LNCaP clone FGC (cell line): ENCODE measurements around the gene RNF213.

ENCODE experiments used
- DNase-seq: peaks from one replicate; pipeline ENCODE4 v3.0.0-alpha.2; 2011; ENCODE audit warnings: low read depth
- H3K4me3 ChIP-seq: 2 replicates; pipeline ENCODE4 v1.5.1; 2011; ENCODE audit warnings: mild to moderate bottlenecking, low read depth, low read length, control low read depth
- CTCF ChIP-seq: IDR thresholded peaks from 2 replicates; pipeline ENCODE4 v1.5.1; 2012; ENCODE audit warnings: mild to moderate bottlenecking; ENCODE audit not compliant: control insufficient read depth, insufficient read depth; ENCODE audit errors: extremely low read depth

Gene RNF213

DNA sequence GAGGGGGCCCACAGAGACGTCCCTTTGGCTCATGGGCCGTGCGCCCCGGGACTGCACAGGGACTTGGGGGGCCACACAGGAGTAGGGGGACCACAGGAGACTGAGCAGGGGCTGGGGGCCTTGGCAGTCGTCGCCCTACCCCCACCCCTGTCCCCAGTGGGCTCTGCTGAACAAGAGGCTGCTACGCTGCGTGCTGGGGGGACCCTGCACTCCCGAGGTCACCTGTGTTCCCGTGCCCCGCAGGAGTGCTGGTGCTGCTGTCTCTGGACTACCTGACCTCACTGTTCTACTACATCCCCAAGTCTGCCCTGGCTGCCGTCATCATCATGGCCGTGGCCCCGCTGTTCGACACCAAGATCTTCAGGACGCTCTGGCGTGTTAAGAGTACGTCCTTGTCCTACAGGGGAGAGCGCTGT lies 14.4 kb upstream of the RNF213 start:
- no peak for TF ChIP-seq CTCF
- H3K4me3 ChIP-seq, result no peak overlapping the region
- no peak for DNase-seq

GRCh38 chr17:80246726-80247125 lies 13.9 kb upstream of the RNF213 start:
- no peak for TF ChIP-seq CTCF
- no peak overlapping the region for H3K4me3 ChIP-seq
- no peak for DNase-seq

DNA sequence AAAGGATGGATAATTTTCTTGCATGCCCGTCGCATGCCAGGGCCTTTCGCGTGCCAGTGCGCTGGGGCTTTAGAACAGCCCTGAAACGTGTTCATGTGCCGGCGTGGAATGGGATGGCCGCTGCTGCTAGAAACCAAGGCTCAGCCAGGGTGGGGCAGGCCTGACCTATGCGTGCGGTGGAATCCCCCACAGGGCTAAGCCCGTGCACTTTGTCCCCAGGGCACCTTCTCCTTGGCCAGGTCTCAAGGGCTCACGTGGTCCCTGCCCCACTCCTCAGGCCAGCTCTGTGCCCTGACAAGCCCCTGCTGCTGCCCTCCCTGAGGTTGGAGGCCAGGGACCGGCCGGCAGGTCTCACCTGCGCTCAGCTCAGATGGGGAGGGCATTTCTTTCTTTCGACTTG lies 13.1 kb upstream of the RNF213 start:
- TF ChIP-seq CTCF, result no peak
- DNase-seq, result no peak
- H3K4me3 ChIP-seq, result no peak overlapping the region

DNA sequence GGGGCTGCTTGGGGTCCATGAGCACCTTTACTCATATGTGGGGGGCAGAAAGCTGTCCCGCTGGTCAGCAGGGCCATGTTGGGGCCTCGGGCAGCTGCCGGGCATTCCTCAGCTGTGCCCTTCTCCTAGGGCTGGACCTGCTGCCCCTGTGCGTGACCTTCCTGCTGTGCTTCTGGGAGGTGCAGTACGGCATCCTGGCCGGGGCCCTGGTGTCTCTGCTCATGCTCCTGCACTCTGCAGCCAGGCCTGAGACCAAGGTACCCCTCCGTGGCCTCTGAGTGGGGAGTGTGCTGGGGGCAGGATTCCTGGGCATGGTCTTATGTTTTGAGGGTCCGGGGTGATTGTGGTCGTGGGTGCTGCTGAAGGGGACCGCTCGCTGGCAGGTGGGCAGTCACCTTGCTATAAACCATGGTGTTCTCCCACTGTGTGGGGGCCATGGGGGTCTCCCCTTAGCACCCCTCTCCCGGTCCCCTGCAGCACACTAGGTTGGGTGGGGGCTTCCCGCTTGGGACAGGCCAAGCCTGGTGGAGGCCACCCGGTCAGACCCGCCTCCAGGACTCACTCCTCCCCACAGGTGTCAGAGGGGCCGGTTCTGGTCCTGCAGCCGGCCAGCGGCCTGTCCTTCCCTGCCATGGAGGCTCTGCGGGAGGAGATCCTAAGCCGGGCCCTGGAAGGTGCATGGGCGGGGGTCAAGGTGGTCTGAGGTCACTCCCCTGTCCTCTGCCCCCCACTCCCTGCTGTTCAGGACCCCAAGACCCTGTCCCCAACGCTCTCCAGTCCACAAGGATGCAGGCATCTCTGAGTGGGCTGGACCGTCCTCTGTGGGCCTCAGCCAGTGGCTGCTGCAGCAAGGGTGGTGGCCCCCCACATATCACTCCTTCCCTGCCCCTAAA lies 12.4 kb upstream of the RNF213 start:
- TF ChIP-seq CTCF, result no peak
- no peak for DNase-seq
- H3K4me3 ChIP-seq, result no peak overlapping the region

DNA sequence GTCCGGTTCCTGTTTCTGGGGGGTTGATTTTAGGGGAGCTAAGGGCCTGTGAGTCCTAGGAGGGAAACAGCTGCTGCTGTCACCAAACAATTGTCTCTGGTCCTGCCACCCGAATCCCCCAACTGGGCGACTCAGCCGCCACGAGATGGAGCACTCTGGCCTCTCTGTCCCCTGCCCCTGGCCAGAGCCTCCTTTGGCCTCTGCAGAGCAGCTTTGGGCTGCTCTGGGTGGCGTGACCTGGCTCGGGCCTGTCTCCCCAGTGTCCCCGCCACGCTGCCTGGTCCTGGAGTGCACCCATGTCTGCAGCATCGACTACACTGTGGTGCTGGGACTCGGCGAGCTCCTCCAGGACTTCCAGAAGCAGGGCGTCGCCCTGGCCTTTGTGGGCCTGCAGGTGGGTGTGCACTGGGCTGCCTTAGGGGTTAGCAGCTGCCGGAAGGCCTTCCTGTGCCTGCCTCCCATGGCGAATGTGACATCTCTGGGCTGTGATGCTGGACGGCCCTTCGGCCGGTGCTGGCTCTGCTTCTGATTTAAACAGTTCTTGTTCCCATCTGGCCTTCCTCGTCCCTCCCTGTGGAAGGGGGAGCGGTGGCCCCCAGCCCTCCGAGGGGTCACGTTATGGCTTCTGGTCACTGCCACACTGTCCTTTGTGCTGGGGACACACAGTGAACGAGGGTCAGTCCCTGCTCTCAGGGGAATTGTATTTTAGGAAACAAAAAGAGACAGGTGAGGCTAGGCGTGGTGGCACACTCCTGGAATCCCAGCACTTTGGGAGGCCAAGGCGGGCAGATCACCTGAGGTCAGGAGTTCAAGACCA lies 11.6 kb upstream of the RNF213 start:
- DNase-seq, result no peak
- TF ChIP-seq CTCF, result no peak
- no peak overlapping the region for H3K4me3 ChIP-seq

DNA sequence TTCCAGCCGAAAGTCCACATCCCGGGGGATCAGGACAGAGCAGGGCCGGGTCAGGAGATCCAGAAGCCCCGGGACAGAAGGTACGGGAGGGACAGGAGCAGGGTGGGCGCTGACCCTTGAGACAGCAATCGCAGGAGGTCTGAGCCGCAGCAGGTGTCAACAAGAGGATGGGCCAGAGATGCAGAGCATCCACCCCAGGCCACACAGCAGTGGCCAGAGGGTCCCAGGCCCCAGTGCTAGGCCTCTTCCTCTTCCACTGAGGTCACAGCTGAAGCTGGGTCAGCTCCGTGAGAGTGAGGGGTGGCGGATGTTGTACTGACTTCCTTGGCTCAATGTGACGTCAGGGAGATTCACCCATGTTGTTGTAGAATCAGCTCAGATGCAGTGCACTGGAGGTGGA lies 8.7 kb upstream of the RNF213 start:
- H3K4me3 ChIP-seq, result no peak overlapping the region
- TF ChIP-seq CTCF, result no peak
- DNase-seq, result no peak
